ENCODE results near the gene FBXO17.
A peak's percentile ranks its signal among the peaks of the same experiment; 100 is the strongest.

Gene FBXO17

DNA sequence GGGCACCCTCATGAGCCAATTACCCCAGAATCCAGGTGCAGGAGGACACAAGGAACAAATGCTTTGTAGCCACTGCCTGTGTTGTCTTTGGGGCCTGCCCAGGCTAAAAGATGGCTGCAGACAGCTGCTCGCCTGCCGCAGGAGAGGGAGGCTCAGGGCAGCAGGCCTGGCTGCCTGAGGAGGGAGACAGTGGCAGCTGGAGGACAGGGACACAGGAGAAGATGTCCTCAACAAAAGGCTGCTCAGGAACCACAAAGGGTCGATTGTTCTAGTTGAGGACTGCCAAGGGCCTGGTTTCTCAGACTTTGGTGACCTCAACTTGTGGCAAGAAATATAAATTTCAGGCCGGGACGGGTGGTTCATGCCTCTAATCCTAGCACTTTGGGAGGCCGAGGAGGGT lies 83.8 kb downstream of the FBXO17 start:
- peaks cover 20 to 23% of the 10 kb centered on the region in 2 donors for H3K36me3 Mint-ChIP-seq
- H3K27ac Mint-ChIP-seq: peak overlapping the region; percentile 5
- ATAC-seq (replicated peaks): no peak
- no peaks in the 10 kb centered on the region for H3K27me3 Mint-ChIP-seq
- H3K4me1 Mint-ChIP-seq: peaks cover 7 to 21% of the 10 kb centered on the region in 2 donors
- H3K9me3 Mint-ChIP-seq: no peaks in the 10 kb centered on the region
- no peak overlapping the region for H3K4me3 Mint-ChIP-seq
- DNase-seq: no peak
